Kidney epithelial cell (primary cell): ENCODE data around the gene BPIFB1. TPM values are rescaled to one million over a fixed set of nuclear protein-coding genes. Genes with fewer than 3 reads are reported as not detected.

Experiments
- DNase-seq: peaks from one replicate; pipeline ENCODE4 v3.0.0-alpha.2; 2010; ENCODE audit warnings: low read depth
- H3K27me3 ChIP-seq: 2 replicates; pipeline ENCODE4 v1.6.0; 2011; ENCODE audit warnings: low read length; ENCODE audit not compliant: control insufficient read depth, insufficient read depth
- H3K36me3 ChIP-seq: 2 replicates; pipeline ENCODE4 v1.5.1; 2011; ENCODE audit warnings: low read length; ENCODE audit not compliant: control insufficient read depth, insufficient read depth
- H3K4me3 ChIP-seq: 2 replicates; pipeline ENCODE4 v1.5.1; 2011; ENCODE audit warnings: low read depth, mild to moderate bottlenecking, control low read depth, low read length
- CTCF ChIP-seq: IDR thresholded peaks from 2 replicates; pipeline ENCODE4 v1.5.1; 2011; ENCODE audit warnings: mild to moderate bottlenecking, moderate library complexity, low read length, control low read depth, inconsistent platforms; ENCODE audit not compliant: insufficient read depth, poor library complexity, severe bottlenecking
- total RNA-seq: library from RNA; depleted of rRNA; stranded (reverse); fragments of >200 nt; gene quantifications from 2 replicates; pipeline ENCODE4 v1.2.3, GENCODE V29; 2015

Gene BPIFB1
- total RNA-seq, 1 donor from 2014 or later = not detected

GRCh38 chr20:33322456-33322855 lies 39.4 kb downstream of the BPIFB1 start:
- H3K27me3 ChIP-seq = peaks cover 15% of the 10 kb centered on the region
- H3K36me3 ChIP-seq = no peaks in the 10 kb centered on the region
- no peak overlapping the region for H3K4me3 ChIP-seq
- no peak for DNase-seq
- TF ChIP-seq CTCF = no peak

- no peak overlapping the region for H3K4me3 ChIP-seq
- TF ChIP-seq CTCF = no peak
- H3K36me3 ChIP-seq = no peaks in the 10 kb centered on the region
- DNase-seq = no peak
- H3K27me3 ChIP-seq = peaks cover 9% of the 10 kb centered on the region
Observed at GRCh38 chr20:33323236-33323635, 40.2 kb downstream of the BPIFB1 start.

- Histone ChIP-seq H3K36me3 (no peaks in the 10 kb centered on the region), H3K27me3 (peaks cover 15% of the 10 kb centered on the region), H3K4me3 (no peak overlapping the region)
- no peak for DNase-seq
- TF ChIP-seq CTCF = no peak
Observed at GRCh38 chr20:33325350-33325749, 42.3 kb downstream of the BPIFB1 start.

- Histone ChIP-seq H3K36me3 (no peaks in the 10 kb centered on the region), H3K27me3 (peaks cover 10% of the 10 kb centered on the region), H3K4me3 (no peak overlapping the region)
- no peak for TF ChIP-seq CTCF
- DNase-seq = no peak
Observed at GRCh38 chr20:33328157-33329137, 45.4 kb downstream of the BPIFB1 start.

- DNase-seq = no peak
- Histone ChIP-seq H3K27me3 (peaks cover 9% of the 10 kb centered on the region), H3K36me3 (no peaks in the 10 kb centered on the region), H3K4me3 (no peak overlapping the region)
- no peak for TF ChIP-seq CTCF
Observed at GRCh38 chr20:33332905-33333456, 50.0 kb downstream of the BPIFB1 start.
